H4 (cell line): ENCODE results near the gene SLC5A3. TPM values are rescaled to one million over a fixed set of nuclear protein-coding genes. Genes with fewer than 3 reads are reported as not detected.

Experiments used
- DNase-seq: peaks from one replicate; pipeline ENCODE4 v3.0.0-alpha.2; 2015; ENCODE audit warnings: low spot score
- total RNA-seq: library from RNA; depleted of rRNA; stranded (reverse); fragments of >200 nt; shearing (Covaris generic); gene quantifications from 2 replicates; pipeline ENCODE4 v1.2.3, GENCODE V29; 2014

The SLC5A3 gene
- total RNA-seq, 1 experiment from 2014 or later, result 11.4 TPM

GRCh38 chr21:34071683-34072082 lies 1.7 kb upstream of the SLC5A3 start:
- DNase-seq, result no peak

- no peak for DNase-seq
Measured at GRCh38 chr21:34072145-34073031, 990 bp upstream of the SLC5A3 start.

GRCh38 chr21:34073749-34074282 lies 438 bp downstream of the SLC5A3 start:
- DNase-seq, result no peak

GRCh38 chr21:34074283-34075090 lies 1.1 kb downstream of the SLC5A3 start:
- no peak for DNase-seq

- no peak for DNase-seq
Measured at GRCh38 chr21:34075091-34075425, 1.7 kb downstream of the SLC5A3 start.

- DNase-seq, result no peak
Measured at GRCh38 chr21:34075760-34076660, 2.6 kb downstream of the SLC5A3 start.

- no peak for DNase-seq
Measured at GRCh38 chr21:34076835-34077234, 3.5 kb downstream of the SLC5A3 start.

- no peak for DNase-seq
Measured at GRCh38 chr21:34077888-34078287, 4.5 kb downstream of the SLC5A3 start.

- no peak for DNase-seq
Measured at GRCh38 chr21:34078915-34079314, 5.5 kb downstream of the SLC5A3 start.

GRCh38 chr21:34080710-34081109 lies 7.3 kb downstream of the SLC5A3 start:
- no peak for DNase-seq

- no peak for DNase-seq
Measured at GRCh38 chr21:34082769-34083168, 9.4 kb downstream of the SLC5A3 start.

GRCh38 chr21:34083357-34083756 lies 10.0 kb downstream of the SLC5A3 start:
- DNase-seq, result no peak

- DNase-seq, result no peak
Measured at GRCh38 chr21:34085129-34085528, 11.8 kb downstream of the SLC5A3 start.

GRCh38 chr21:34086887-34087306 lies 13.5 kb downstream of the SLC5A3 start:
- DNase-seq, result no peak

- no peak for DNase-seq
Measured at GRCh38 chr21:34088752-34089151, 15.4 kb downstream of the SLC5A3 start.

- no peak for DNase-seq
Measured at GRCh38 chr21:34091032-34091431, 17.7 kb downstream of the SLC5A3 start.

- no peak for DNase-seq
Measured at GRCh38 chr21:34091607-34092006, 18.2 kb downstream of the SLC5A3 start.

- no peak for DNase-seq
Measured at GRCh38 chr21:34092262-34092921, 19.0 kb downstream of the SLC5A3 start.

- no peak for DNase-seq
Measured at GRCh38 chr21:34093083-34093482, 19.7 kb downstream of the SLC5A3 start.

GRCh38 chr21:34094949-34095348 lies 21.6 kb downstream of the SLC5A3 start:
- DNase-seq, result no peak

GRCh38 chr21:34097442-34097841 lies 24.1 kb downstream of the SLC5A3 start:
- no peak for DNase-seq
